Measurements from ENCODE around the gene ANKRD17. TPM values are rescaled to one million over a fixed set of nuclear protein-coding genes. Genes with fewer than 3 reads are reported as not detected.
A peak's percentile ranks its signal among the peaks of the same experiment; 100 is the strongest.

Gene ANKRD17
- total RNA-seq, 1 experiment from 2014 or later, result 51.2 TPM

GRCh38 chr4:73069338-73070073, 189.1 kb downstream of the ANKRD17 start, which contains the start of gene COX18:
Gene COX18, minus strand, starts transcription at chr4:73069716. Its CDS starts 67 bp downstream, at chr4:73069649.
- H3K27me3 ChIP-seq (ENCODE audit: low read length), result no peaks in the 10 kb centered on the region
- ATAC-seq, result peak; percentile 92
- POLR2A ChIA-PET (ENCODE audit: unreplicated experiment), result no interaction called here

GRCh38 chr4:73068491-73069337, 189.9 kb downstream of the ANKRD17 start:
- CTCF ChIA-PET, result no interaction called here
- peaks cover 16% of the 10 kb centered on the region for H3K4me1 ChIP-seq (ENCODE audit: insufficient read depth, low read length)
- H4K20me1 ChIP-seq (ENCODE audit: low read length), result no peaks in the 10 kb centered on the region
- POLR2A ChIA-PET (ENCODE audit: unreplicated experiment), result no interaction called here
- peak overlapping the region; percentile 95 for H3K9ac ChIP-seq (ENCODE audit: low read length)
- ATAC-seq (peak; percentile 4), DNase-seq (peak; percentile 43)
- H3K27me3 ChIP-seq (ENCODE audit: low read length), result no peaks in the 10 kb centered on the region
- no peak for TF ChIP-seq EZH2phosphoT487 (IDR thresholded peaks at IDR 0.05; ENCODE audit: borderline replicate concordance, low read length)
- no peak for TF ChIP-seq EZH2 (IDR thresholded peaks at IDR 0.05; ENCODE audit: low read length, unreplicated experiment)
- no peak for TF ChIP-seq CTCF (conservative IDR thresholded peaks at IDR 0.05; ENCODE audit: low read depth, low read length)
- H3F3A ChIP-seq (ENCODE audit: low read length, unreplicated experiment), result peaks cover 4% of the 10 kb centered on the region
- peaks cover 31% of the 10 kb centered on the region for H3K79me2 ChIP-seq (ENCODE audit: low read length)
- H3K4me3 ChIP-seq (ENCODE audit: low read length), result peak overlapping the region; percentile 93
- peaks cover 22% of the 10 kb centered on the region; the same call in 1 of the 2 replicates for H3K36me3 ChIP-seq (ENCODE audit: low read depth, low read length)
- BruUV-seq (replicated peaks), result TSS peak; percentile 52
- H3K27ac ChIP-seq (ENCODE audit: low read length), result peak overlapping the region; percentile 86
- H3K9me3 ChIP-seq (ENCODE audit: low read length), result no peaks in the 10 kb centered on the region
- intact Hi-C loops (cut with micrococcal nuclease), result loop anchor here (1.0 kb wide), 1 partner anchor 189 kb away; no protein-coding TSS in a partner anchor
- H2AFZ ChIP-seq (ENCODE audit: low read length), result peak overlapping the region; percentile 78
- H3K4me2 ChIP-seq (ENCODE audit: low read length), result peak overlapping the region; percentile 90
- no peaks in the 10 kb centered on the region for H3K9me2 ChIP-seq (replicated peaks; ENCODE audit: low read length)

More at GRCh38 chr4:73069338-73070073, 189.1 kb downstream of the ANKRD17 start, which contains the start of gene COX18:
- Histone ChIP-seq H3K27ac (ENCODE audit: low read length) (peak within 1 kb of the TSS; percentile 86), H3K36me3 (ENCODE audit: low read depth, low read length) (peaks cover 27% of the 10 kb centered on the region; the same call in 1 of the 2 replicates), H2AFZ (ENCODE audit: low read length) (peak within 1 kb of the TSS; percentile 87), H3K9ac (ENCODE audit: low read length) (peak within 1 kb of the TSS; percentile 95), H3K9me2 (replicated peaks; ENCODE audit: low read length) (no peaks in the 10 kb centered on the region), H3K9me3 (ENCODE audit: low read length) (no peaks in the 10 kb centered on the region), H3K4me1 (ENCODE audit: insufficient read depth, low read length) (peaks cover 16% of the 10 kb centered on the region), H3F3A (ENCODE audit: low read length, unreplicated experiment) (peaks cover 4% of the 10 kb centered on the region), H3K79me2 (ENCODE audit: low read length) (peaks cover 31% of the 10 kb centered on the region), H3K4me2 (ENCODE audit: low read length) (peak within 1 kb of the TSS; percentile 90), H4K20me1 (ENCODE audit: low read length) (no peaks in the 10 kb centered on the region), H3K4me3 (ENCODE audit: low read length) (peak within 1 kb of the TSS; percentile 93)
- BruUV-seq (replicated peaks), result no TSS peak
- DNase-seq, result peak; percentile 100
- intact Hi-C loops (cut with micrococcal nuclease), result loop anchor here (1.0 kb wide), 1 partner anchor 188 kb away; no protein-coding TSS in a partner anchor
- CTCF ChIA-PET, result no interaction called here
- TF ChIP-seq CTCF (conservative IDR thresholded peaks at IDR 0.05; ENCODE audit: low read depth, low read length) (no peak), EZH2 (IDR thresholded peaks at IDR 0.05; ENCODE audit: low read length, unreplicated experiment) (no peak), EZH2phosphoT487 (IDR thresholded peaks at IDR 0.05; ENCODE audit: borderline replicate concordance, low read length) (no peak)
